H9 (cell line): ENCODE results near the gene LITAFD. TPM values are rescaled to one million over a fixed set of nuclear protein-coding genes. Genes with fewer than 3 reads are reported as not detected.

Source experiments
- DNase-seq: peaks from one replicate; pipeline ENCODE4 v3.0.0-alpha.2; 2017
- H2AFZ ChIP-seq: one replicate; pipeline ENCODE4 v1.6.1; 2013; ENCODE audit warnings: mild to moderate bottlenecking, low read length, control low read depth, moderate library complexity
- H2AK5ac ChIP-seq: 2 replicates; pipeline ENCODE4 v1.6.1; 2013; ENCODE audit warnings: low read length, control low read depth, mixed read lengths; ENCODE audit not compliant: insufficient read length
- H2BK120ac ChIP-seq: one replicate; pipeline ENCODE4 v1.6.1; 2013; ENCODE audit warnings: low read depth, mild to moderate bottlenecking, low read length, control low read depth, inconsistent platforms; ENCODE audit not compliant: poor library complexity, severe bottlenecking
- H2BK12ac ChIP-seq: 2 replicates; pipeline ENCODE4 v1.6.1; 2013; ENCODE audit warnings: low read length, control low read depth, mixed read lengths, low read depth; ENCODE audit not compliant: insufficient read length
- H2BK15ac ChIP-seq: 2 replicates; pipeline ENCODE4 v1.6.1; 2013; ENCODE audit warnings: low read depth, low read length, control low read depth
- H2BK20ac ChIP-seq: one replicate; pipeline ENCODE4 v1.6.1; 2013; ENCODE audit warnings: low read depth, mild to moderate bottlenecking, low read length, control low read depth, inconsistent platforms; ENCODE audit not compliant: poor library complexity, severe bottlenecking
- H2BK5ac ChIP-seq: 2 replicates; pipeline ENCODE4 v1.6.1; 2013; ENCODE audit warnings: low read length, control low read depth, mixed read lengths; ENCODE audit not compliant: insufficient read length
- H3K14ac ChIP-seq: 2 replicates; pipeline ENCODE4 v1.6.1; 2013; ENCODE audit warnings: low read length, control low read depth; ENCODE audit not compliant: insufficient read depth
- H3K18ac ChIP-seq: 2 replicates; pipeline ENCODE4 v1.6.1; 2013; ENCODE audit warnings: low read depth, mild to moderate bottlenecking, mixed read lengths, low read length, control low read depth; ENCODE audit not compliant: insufficient read length
- H3K23ac ChIP-seq: 2 replicates; pipeline ENCODE4 v1.6.1; 2013; ENCODE audit warnings: low read length, control low read depth, mixed read lengths, low read depth; ENCODE audit not compliant: insufficient read length
- H3K23me2 ChIP-seq: 2 replicates; pipeline ENCODE4 v1.6.1; 2013; ENCODE audit warnings: low read depth, mild to moderate bottlenecking, mixed read lengths, low read length, control low read depth; ENCODE audit not compliant: insufficient read length, poor library complexity, severe bottlenecking
- H3K27ac ChIP-seq: 2 replicates; pipeline ENCODE4 v1.5.1; 2013; ENCODE audit warnings: low read length, control low read depth, mixed read lengths, low read depth; ENCODE audit not compliant: insufficient read length
- H3K27me3 ChIP-seq: 2 replicates; pipeline ENCODE4 v1.6.1; 2013; ENCODE audit warnings: low read length, control low read depth, inconsistent platforms; ENCODE audit not compliant: insufficient read depth
- H3K4ac ChIP-seq: 2 replicates; pipeline ENCODE4 v1.6.1; 2013; ENCODE audit warnings: low read depth, mild to moderate bottlenecking, control low read depth, inconsistent platforms, low read length, moderate library complexity
- H3K4me1 ChIP-seq: 2 replicates; pipeline ENCODE4 v1.6.1; 2013; ENCODE audit warnings: low read length, control low read depth, inconsistent platforms; ENCODE audit not compliant: insufficient read depth
- H3K4me2 ChIP-seq: 2 replicates; pipeline ENCODE4 v1.6.1; 2013; ENCODE audit warnings: low read length, control low read depth, mixed read lengths; ENCODE audit not compliant: insufficient read length, insufficient read depth
- H3K56ac ChIP-seq: 2 replicates; pipeline ENCODE4 v1.6.1; 2013; ENCODE audit warnings: low read depth, mild to moderate bottlenecking, mixed read lengths, low read length, control low read depth; ENCODE audit not compliant: insufficient read length
- H3K79me1 ChIP-seq: 2 replicates; pipeline ENCODE4 v1.6.1; 2013; ENCODE audit warnings: low read depth, mild to moderate bottlenecking, moderate library complexity, low read length, control low read depth, inconsistent platforms; ENCODE audit not compliant: insufficient read depth, poor library complexity, severe bottlenecking
- H3K79me2 ChIP-seq: 2 replicates; pipeline ENCODE4 v1.6.1; 2013; ENCODE audit warnings: low read length, control low read depth, inconsistent platforms; ENCODE audit not compliant: insufficient read depth
- H3K9ac ChIP-seq: 2 replicates; pipeline ENCODE4 v1.6.1; 2013; ENCODE audit warnings: low read length, control low read depth, mixed read lengths; ENCODE audit not compliant: insufficient read length; ENCODE audit errors: extremely low read depth
- H3K9me3 ChIP-seq: one replicate; pipeline ENCODE4 v1.6.1; 2013; ENCODE audit warnings: low read depth, low read length, inconsistent platforms; ENCODE audit not compliant: control insufficient read depth
- H3T11ph ChIP-seq: one replicate; pipeline ENCODE4 v1.6.1; 2013; ENCODE audit warnings: mild to moderate bottlenecking, low read length, control low read depth, inconsistent platforms
- H4K20me1 ChIP-seq: one replicate; pipeline ENCODE4 v1.6.1; 2013; ENCODE audit not compliant: control insufficient read depth, insufficient read length, insufficient read depth
- H4K5ac ChIP-seq: 2 replicates; pipeline ENCODE4 v1.6.1; 2013; ENCODE audit warnings: low read depth, mild to moderate bottlenecking, mixed read lengths, low read length, control low read depth; ENCODE audit not compliant: insufficient read length
- H4K8ac ChIP-seq: replicated peaks from 2 replicates; pipeline ENCODE4 v1.6.1; 2013; ENCODE audit warnings: low read length, control low read depth, mixed read lengths, low read depth; ENCODE audit not compliant: insufficient read length
- H4K91ac ChIP-seq: 2 replicates; pipeline ENCODE4 v1.6.1; 2013; ENCODE audit warnings: low read depth, mild to moderate bottlenecking, moderate library complexity, mixed read lengths, low read length, control low read depth; ENCODE audit not compliant: insufficient read length
- H3K27ac Mint-ChIP-seq, 3 experiments: 2 replicates in 2 of 3; 3 replicates in 1 of 3; pipeline ENCODE4 v1.8.0; 2020 to 2021; ENCODE audit warnings: mixed read lengths in 3 of 3, mild to moderate bottlenecking in 1 of 3, moderate library complexity in 1 of 3
- H3K27me3 Mint-ChIP-seq: 2 replicates; pipeline ENCODE4 v1.8.0; 2021; ENCODE audit warnings: low read depth, mild to moderate bottlenecking, moderate library complexity, mixed read lengths
- H3K36me3 Mint-ChIP-seq, 3 experiments: 2 replicates in 2 of 3; 3 replicates in 1 of 3; pipeline ENCODE4 v1.8.0; 2020 to 2021; ENCODE audit warnings: low read depth in 3 of 3, mixed read lengths in 3 of 3; ENCODE audit not compliant: insufficient read depth in 1 of 3
- H3K4me1 Mint-ChIP-seq, 2 experiments: 2 replicates each; pipeline ENCODE4 v1.8.0; 2020; ENCODE audit warnings: mixed read lengths in 2 of 2
- H3K4me3 Mint-ChIP-seq, 2 experiments: 2 replicates in 1 of 2; 3 replicates in 1 of 2; pipeline ENCODE4 v1.8.0; 2020 to 2021; ENCODE audit warnings: mild to moderate bottlenecking in 2 of 2, mixed read lengths in 2 of 2, moderate library complexity in 1 of 2
- H3K9me3 Mint-ChIP-seq, 2 experiments: 2 replicates in 1 of 2; 3 replicates in 1 of 2; pipeline ENCODE4 v1.8.0; 2020; ENCODE audit warnings: mild to moderate bottlenecking in 2 of 2, mixed read lengths in 2 of 2, moderate library complexity in 1 of 2
- CTCF ChIP-seq: fragments of 200-600 bp; sonication (generic); conservative IDR thresholded peaks from 3 replicates; pipeline ENCODE4 v1.8.0; 2021; ENCODE audit warnings: antibody characterized with exemption, mild to moderate bottlenecking
- WGBS: extraction: QIAGEN DNeasy Blood & Tissue Kit; methylation state at CpG from one replicate; pipeline ENCODE4 v1.1.7; 2013; ENCODE audit warnings: missing lambda C conversion rate, low lambda C conversion rate, mixed read lengths; ENCODE audit not compliant: insufficient read length; ENCODE audit errors: extremely low coverage; 5-methylcytosine and 5-hydroxymethylcytosine counted together
- total RNA-seq: library from RNA; stranded (reverse); gene quantifications from 2 replicates; pipeline ENCODE4 v1.2.1, GENCODE V29; 2021

Gene LITAFD
- total RNA-seq, 1 experiment from 2014 or later, result not detected

- Histone ChIP-seq H3T11ph (no peak overlapping the region), H4K8ac (no peak overlapping the region), H3K4me2 (no peak overlapping the region), H3K9ac (no peak overlapping the region), H3K14ac (no peak overlapping the region), H3K56ac (no peak overlapping the region), H3K9me3 (no peaks in the 10 kb centered on the region), H2AFZ (no peak overlapping the region), H2BK15ac (no peak overlapping the region), H3K23ac (no peak overlapping the region), H3K79me2 (no peaks in the 10 kb centered on the region), H3K27me3 (no peaks in the 10 kb centered on the region), H3K4me1 (no peaks in the 10 kb centered on the region), H2BK120ac (no peak overlapping the region), H4K20me1 (peaks cover 6% of the 10 kb centered on the region), H4K5ac (no peak overlapping the region), H4K91ac (no peak overlapping the region), H3K79me1 (no peaks in the 10 kb centered on the region), H3K18ac (no peak overlapping the region), H2AK5ac (no peak overlapping the region), H3K4ac (no peak overlapping the region), H2BK20ac (no peak overlapping the region), H2BK12ac (no peak overlapping the region), H3K23me2 (no peaks in the 10 kb centered on the region), H2BK5ac (no peak overlapping the region), H3K27ac (no peak overlapping the region)
- TF ChIP-seq CTCF, result no peak
- H3K36me3 Mint-ChIP-seq, result peaks cover 45 to 98% (median 78%) of the 10 kb centered on the region in 3 experiments
- H3K4me1 Mint-ChIP-seq, result peaks cover 29 to 36% of the 10 kb centered on the region in 2 experiments
- no CpG with 5 or more reads among the region's 7 CpGs for WGBS
- peak overlapping the region; percentile 86 to 96 (median 92); a peak in 6 of 7 replicates for H3K27ac Mint-ChIP-seq
- no peak overlapping the region for H3K4me3 Mint-ChIP-seq
- no peaks in the 10 kb centered on the region; the same call in none of the 2 replicates for H3K27me3 Mint-ChIP-seq
- H3K9me3 Mint-ChIP-seq, result peaks cover 0 to 3% of the 10 kb centered on the region in 2 experiments; a peak in 2 of 5 replicates
- no peak for DNase-seq
Observed at GRCh38 chr16:8853150-8853549, 29.0 kb upstream of the LITAFD start.
